Ovary (tissue), 9 donors: ENCODE data around the gene CASKIN2. TPM values are rescaled to one million over a fixed set of nuclear protein-coding genes. Genes with fewer than 3 reads are reported as not detected.

Experiments used
- DNase-seq, 5 donors: peaks; one replicate each; pipeline ENCODE4 v3.0.0-alpha.2; 2019 to 2020
- H3K27ac ChIP-seq, 2 donors: fragments of 200-600 bp; one replicate each; pipeline versions ENCODE4 v1.5.1 to v1.8.0; 2019 to 2022
- H3K27me3 ChIP-seq: fragments of 200-600 bp; one replicate; pipeline ENCODE4 v1.8.0; 2022
- H3K36me3 ChIP-seq: fragments of 200-600 bp; sonication (generic); one replicate; pipeline ENCODE4 v1.5.1; 2019
- H3K4me1 ChIP-seq: one replicate; pipeline ENCODE4 v1.8.1; 2013; ENCODE audit warnings: mild to moderate bottlenecking, moderate library complexity; ENCODE audit not compliant: insufficient read depth
- H3K4me3 ChIP-seq: fragments of 200-600 bp; sonication (generic); one replicate; pipeline ENCODE4 v1.5.1; 2017
- H3K9me3 ChIP-seq, 2 donors: fragments of 200-600 bp in 1 of 2; sonication (generic) in 1 of 2; one replicate each; pipeline versions ENCODE4 v1.5.1 to v1.8.1; 2013 to 2019; ENCODE audit warnings: mild to moderate bottlenecking in 1 of 2, moderate library complexity in 1 of 2
- EP300 ChIP-seq: sonication (generic); formaldehyde crosslinking; IDR thresholded peaks from one replicate; pipeline ENCODE4 v1.6.1; 2017; ENCODE audit warnings: antibody characterized with exemption
- POLR2A ChIP-seq: fragments of 450-650 bp; IDR thresholded peaks from one replicate; pipeline ENCODE4 v1.6.1; 2017; ENCODE audit warnings: antibody characterized with exemption, mild to moderate bottlenecking, moderate library complexity
- WGBS, 3 donors: extraction: QIAGEN DNeasy Blood & Tissue Kit in 1 of 3; methylation state at CpG; one replicate each; pipeline versions ENCODE4 v1.1.5 to v1.1.7; 2013 to 2017; 5-methylcytosine and 5-hydroxymethylcytosine counted together
- intact Hi-C, 4 donors: fragments of 100-400 bp; cut with DNase I; formaldehyde crosslinking; loops; one replicate each; pipeline versions ENCODE4 v1.11.0 to v1.15.1; 2022 to 2023
- polyA plus RNA-seq, 2 donors: library from polyadenylated mRNA; stranded (reverse); fragments of 200-250 nt in 1 of 2; fragments of 350-450 nt in 1 of 2; fragmentation: Illumina TruSeq in 1 of 2; extraction: RNeasy Lipid Tissue Mini Kit (QIAGEN cat#74804) in 1 of 2; gene quantifications; one replicate each; pipeline ENCODE4 v1.2.3, GENCODE V29; 2013 to 2014
- total RNA-seq, 7 donors: library from RNA; depleted of rRNA in 2 of 7; stranded (reverse); fragments of >200 nt in 2 of 7; fragmentation: NEBNext Ultra II Directional in 3 of 7; extraction: Animal tissue kit (Norgen Biotek cat#: 25700) in 3 of 7; gene quantifications; one replicate each; pipeline versions ENCODE4 v1.1.0 to v1.2.4, GENCODE V29; 2016 to 2023
- TF ChIP-seq, protein P1 (sequence below), 3 donors: fragments of 450-650 bp in 2 of 3; fragments of 200-600 bp in 1 of 3; IDR thresholded peaks; one replicate each; pipeline versions ENCODE4 v1.5.1 to v1.8.0; 2016 to 2022; ENCODE audit warnings: antibody characterized with exemption in 3 of 3, mild to moderate bottlenecking in 1 of 3
- donor health status: DM: no; HTN: no; CAD: no; lungs with moderate emphysema.
- donor health status: DM: no; HTN: no; CAD: no.
- donor health status: Bipolar disorder and iron deficiency.
- donor health status: DM: yes; HTN: yes; CAD: no.
- donor health status: DM: no; HTN: no; CAD: no.
- donor health status: DM: yes; HTN: yes; CAD: no.

The CASKIN2 gene
- total and polyA plus RNA-seq, 9 donors: 9.1 to 58.7 (median 36.8) TPM

DNA sequence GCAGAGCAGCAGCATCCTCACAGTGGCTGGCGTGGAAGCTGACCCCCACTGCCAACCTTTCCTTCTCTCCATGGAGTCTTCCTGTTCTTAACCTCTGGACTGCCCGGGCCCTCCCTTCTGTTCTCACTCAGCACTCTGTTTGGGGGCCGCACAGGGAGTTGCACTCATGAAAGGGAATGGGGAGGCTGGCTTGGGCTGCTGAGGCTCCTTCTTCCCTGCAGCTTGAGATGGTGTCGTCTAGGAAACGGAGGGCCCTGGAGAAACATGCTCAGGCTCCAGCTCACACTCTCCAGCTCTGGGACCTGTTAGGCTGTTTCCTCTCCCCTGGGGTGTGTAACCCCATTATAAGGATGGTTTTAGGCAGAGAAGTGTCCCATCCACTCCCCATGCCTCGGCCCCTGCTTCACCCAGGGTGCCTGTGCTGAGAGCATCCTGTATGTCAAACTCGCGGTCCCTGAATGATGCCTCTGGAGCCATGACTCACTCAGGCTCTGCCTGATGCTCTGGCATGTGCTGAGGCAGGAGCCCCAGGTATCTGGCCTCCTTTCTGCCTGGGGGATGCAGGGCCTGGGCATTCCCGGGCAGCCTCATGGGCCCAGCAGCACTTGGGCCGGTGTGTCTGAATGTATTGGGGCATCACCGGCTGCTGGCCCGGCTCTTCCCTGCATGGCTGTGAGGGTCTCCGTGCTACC is 40.0 kb downstream of the CASKIN2 start:
- Histone ChIP-seq H3K27ac (peak overlapping the region; percentile 38 to 49), H3K27me3 (no peaks in the 10 kb centered on the region), H3K36me3 (no peaks in the 10 kb centered on the region), H3K4me3 (no peak overlapping the region), H3K9me3 (no peaks in the 10 kb centered on the region), H3K4me1 (peaks cover 19% of the 10 kb centered on the region)
- intact Hi-C loops: no loop called here
- WGBS, 3 donors: 44 to 50% (median 47%) methylated on average over 13 of the region's 13 CpGs
- TF ChIP-seq POLR2A (no peak), EP300 (no peak)
- TF ChIP-seq, protein P1, sequence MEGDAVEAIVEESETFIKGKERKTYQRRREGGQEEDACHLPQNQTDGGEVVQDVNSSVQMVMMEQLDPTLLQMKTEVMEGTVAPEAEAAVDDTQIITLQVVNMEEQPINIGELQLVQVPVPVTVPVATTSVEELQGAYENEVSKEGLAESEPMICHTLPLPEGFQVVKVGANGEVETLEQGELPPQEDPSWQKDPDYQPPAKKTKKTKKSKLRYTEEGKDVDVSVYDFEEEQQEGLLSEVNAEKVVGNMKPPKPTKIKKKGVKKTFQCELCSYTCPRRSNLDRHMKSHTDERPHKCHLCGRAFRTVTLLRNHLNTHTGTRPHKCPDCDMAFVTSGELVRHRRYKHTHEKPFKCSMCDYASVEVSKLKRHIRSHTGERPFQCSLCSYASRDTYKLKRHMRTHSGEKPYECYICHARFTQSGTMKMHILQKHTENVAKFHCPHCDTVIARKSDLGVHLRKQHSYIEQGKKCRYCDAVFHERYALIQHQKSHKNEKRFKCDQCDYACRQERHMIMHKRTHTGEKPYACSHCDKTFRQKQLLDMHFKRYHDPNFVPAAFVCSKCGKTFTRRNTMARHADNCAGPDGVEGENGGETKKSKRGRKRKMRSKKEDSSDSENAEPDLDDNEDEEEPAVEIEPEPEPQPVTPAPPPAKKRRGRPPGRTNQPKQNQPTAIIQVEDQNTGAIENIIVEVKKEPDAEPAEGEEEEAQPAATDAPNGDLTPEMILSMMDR (IDR thresholded peaks at IDR 0.05): no peak
- no peak for DNase-seq

DNA sequence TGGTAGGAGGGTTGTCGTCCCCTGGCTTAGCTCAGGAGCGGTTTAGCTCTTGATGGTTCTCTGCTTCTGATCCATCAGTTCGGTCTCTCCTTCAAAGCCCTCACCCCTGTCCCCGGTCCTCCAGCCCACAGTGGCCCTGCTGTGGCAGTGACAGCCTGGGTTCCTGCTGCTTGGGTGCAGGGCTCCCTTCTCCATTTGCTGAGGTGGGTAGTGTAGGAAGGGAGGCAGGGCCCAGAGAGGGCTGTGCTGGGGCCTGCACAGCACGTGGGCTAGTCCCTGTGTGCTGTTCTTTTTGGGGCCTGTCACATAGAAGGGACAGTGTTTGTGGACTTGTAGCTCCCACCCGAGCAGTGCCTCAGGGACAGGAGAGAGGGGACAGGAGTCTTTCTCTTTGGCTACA is 40.6 kb downstream of the CASKIN2 start:
- no peak for DNase-seq
- peaks cover 16% of the 10 kb centered on the region for H3K4me1 ChIP-seq
- WGBS, 3 donors: 85 to 89% (median 86%) methylated on average over 6 of the region's 6 CpGs
- no peaks in the 10 kb centered on the region for H3K27me3 ChIP-seq
- H3K4me3 ChIP-seq: no peak overlapping the region
- TF ChIP-seq, protein P1 (IDR thresholded peaks at IDR 0.05): no peak
- TF ChIP-seq EP300 (no peak), POLR2A (no peak)
- H3K36me3 ChIP-seq: no peaks in the 10 kb centered on the region
- peak overlapping the region; percentile 38 to 49 for H3K27ac ChIP-seq
- no peaks in the 10 kb centered on the region for H3K9me3 ChIP-seq
- intact Hi-C loops: no loop called here

- no peaks in the 10 kb centered on the region for H3K36me3 ChIP-seq
- peaks cover 19% of the 10 kb centered on the region for H3K4me1 ChIP-seq
- no peaks in the 10 kb centered on the region for H3K27me3 ChIP-seq
- no peak overlapping the region for H3K27ac ChIP-seq
- intact Hi-C loops: no loop called here
- WGBS, 3 donors: 90 to 94% (median 90%) methylated on average over 2 of the region's 2 CpGs
- H3K9me3 ChIP-seq: no peaks in the 10 kb centered on the region
- DNase-seq: no peak
- no peak for TF ChIP-seq EP300
- no peak for TF ChIP-seq POLR2A
- TF ChIP-seq, protein P1 (IDR thresholded peaks at IDR 0.05): no peak
- no peak overlapping the region for H3K4me3 ChIP-seq
Observed at GRCh38 chr17:75473246-75473645, 42.1 kb downstream of the CASKIN2 start.

GRCh38 chr17:75472119-75472518 is 43.2 kb downstream of the CASKIN2 start:
- Histone ChIP-seq H3K27ac (no peak overlapping the region), H3K4me3 (no peak overlapping the region), H3K9me3 (no peaks in the 10 kb centered on the region), H3K27me3 (no peaks in the 10 kb centered on the region), H3K36me3 (no peaks in the 10 kb centered on the region), H3K4me1 (peaks cover 18% of the 10 kb centered on the region)
- WGBS, 3 donors: 63 to 76% (median 74%) methylated on average over 4 of the region's 4 CpGs
- no peak for DNase-seq
- TF ChIP-seq EP300 (no peak), POLR2A (no peak)
- TF ChIP-seq, protein P1 (IDR thresholded peaks at IDR 0.05): no peak
- intact Hi-C loops: no loop called here
